SJSA1 (cell line): ENCODE data around the gene SLAMF9. TPM values are rescaled to one million over a fixed set of nuclear protein-coding genes. Genes with fewer than 3 reads are reported as not detected.

Experiments used
- DNase-seq, 2 experiments: peaks; one replicate each; pipeline ENCODE4 v3.0.0-alpha.2; 2015 to 2020; ENCODE audit warnings: low spot score in 2 of 2, low read depth in 1 of 2
- H3K27ac ChIP-seq: fragments of 250-450 bp; sonication (Bioruptor Pico); 2 replicates; pipeline ENCODE4 v1.5.1; 2020; ENCODE audit warnings: mild to moderate bottlenecking, moderate library complexity
- H3K27me3 ChIP-seq: fragments of 250-450 bp; sonication (Bioruptor Pico); replicated peaks from 2 replicates; pipeline ENCODE4 v1.5.1; 2020; ENCODE audit warnings: mild to moderate bottlenecking, moderate library complexity
- H3K36me3 ChIP-seq: fragments of 250-450 bp; sonication (Bioruptor Pico); 2 replicates; pipeline ENCODE4 v1.5.1; 2020; ENCODE audit warnings: mild to moderate bottlenecking
- H3K4me1 ChIP-seq: fragments of 250-450 bp; sonication (Bioruptor Pico); replicated peaks from 2 replicates; pipeline ENCODE4 v1.6.1; 2021; ENCODE audit warnings: mild to moderate bottlenecking
- H3K4me3 ChIP-seq: fragments of 250-450 bp; sonication (Bioruptor Pico); 2 replicates; pipeline ENCODE4 v1.5.1; 2020; ENCODE audit warnings: mild to moderate bottlenecking
- H3K9me3 ChIP-seq: fragments of 250-450 bp; sonication (Bioruptor Pico); replicated peaks from 2 replicates; pipeline ENCODE4 v1.5.1; 2020; ENCODE audit warnings: mild to moderate bottlenecking
- total RNA-seq: library from RNA; depleted of rRNA; stranded (reverse); fragments of >200 nt; shearing (Covaris generic); gene quantifications from 2 replicates; pipeline ENCODE4 v1.2.3, GENCODE V29; 2014

The SLAMF9 gene
- total RNA-seq, 1 experiment from 2014 or later: not detected

DNA sequence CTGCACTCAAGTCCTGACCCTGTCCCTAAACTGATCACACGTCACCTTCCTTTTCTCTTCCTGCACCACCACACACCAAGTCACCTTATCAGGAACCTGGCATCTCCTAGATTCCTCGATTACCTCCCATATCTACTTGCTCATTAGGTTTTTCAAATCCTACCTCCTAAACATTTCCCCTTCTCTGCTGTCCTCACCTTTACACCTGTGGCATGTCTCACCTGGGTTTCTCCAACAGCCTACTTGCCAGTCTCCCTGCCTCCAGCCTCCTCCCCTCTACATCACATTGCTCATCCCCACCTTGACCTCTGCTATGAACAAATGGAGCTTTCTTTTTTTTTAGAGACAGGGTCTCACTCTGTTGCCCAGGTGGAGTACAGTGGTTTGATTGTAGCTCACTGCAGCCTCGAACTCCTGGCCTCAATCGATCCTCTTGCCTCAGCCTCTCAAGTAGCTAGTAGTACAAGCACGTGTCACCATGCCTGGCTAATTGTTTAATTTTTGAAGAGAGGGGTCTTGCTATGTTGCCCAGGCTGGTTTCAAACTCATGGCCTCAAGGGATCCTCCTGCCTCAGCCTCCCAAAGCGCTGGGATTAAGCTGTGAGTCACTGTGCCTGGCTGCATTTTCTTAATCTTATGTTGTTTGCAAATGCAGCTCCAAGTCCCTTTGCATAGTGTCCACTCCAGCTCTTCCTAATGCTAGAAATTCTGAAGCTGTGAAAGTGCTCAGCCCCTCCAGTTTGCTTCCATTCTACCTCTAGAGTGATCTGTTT lies 14.9 kb downstream of the SLAMF9 start:
- DNase-seq: no peak
- Histone ChIP-seq H3K4me3 (no peak overlapping the region), H3K4me1 (no peaks in the 10 kb centered on the region), H3K27ac (no peak overlapping the region), H3K9me3 (no peaks in the 10 kb centered on the region), H3K27me3 (peaks cover 36% of the 10 kb centered on the region), H3K36me3 (no peaks in the 10 kb centered on the region)

DNA sequence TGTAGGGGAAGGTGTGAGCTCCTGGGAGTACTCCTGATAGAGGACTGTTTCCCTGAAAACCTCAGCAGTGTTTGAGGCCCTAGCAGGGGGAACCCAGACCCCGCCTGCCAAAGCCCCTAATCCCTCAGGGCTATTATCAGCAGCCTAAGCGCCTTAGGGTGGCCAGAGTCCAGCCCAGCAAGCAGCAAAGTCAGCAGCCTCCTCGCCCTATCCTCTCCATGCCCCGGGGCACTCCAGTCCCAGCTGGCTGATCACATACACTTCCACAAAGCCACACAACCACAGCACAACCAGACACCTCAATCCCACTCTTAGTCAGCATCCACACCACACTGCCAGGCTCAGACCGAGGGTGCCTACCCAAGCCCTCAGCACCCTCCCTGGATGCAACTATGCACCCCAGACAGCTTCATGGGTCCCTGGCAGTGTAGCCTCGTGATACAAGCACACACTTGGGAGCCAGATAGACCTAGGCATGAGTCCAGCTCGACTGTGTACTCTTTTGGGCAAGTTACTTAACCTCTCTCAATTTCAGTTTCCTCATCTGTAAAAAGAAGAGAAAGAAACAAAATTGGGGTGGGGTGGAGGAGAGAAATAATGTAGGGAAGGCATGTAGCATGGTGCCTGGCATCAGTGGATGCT lies 15.7 kb downstream of the SLAMF9 start:
- H3K27ac ChIP-seq: no peak overlapping the region
- no peaks in the 10 kb centered on the region for H3K4me1 ChIP-seq
- H3K36me3 ChIP-seq: no peaks in the 10 kb centered on the region
- H3K4me3 ChIP-seq: no peak overlapping the region
- no peaks in the 10 kb centered on the region for H3K9me3 ChIP-seq
- H3K27me3 ChIP-seq: peaks cover 32% of the 10 kb centered on the region
- no peak for DNase-seq

- no peak overlapping the region for H3K27ac ChIP-seq
- H3K36me3 ChIP-seq: no peaks in the 10 kb centered on the region
- peaks cover 31% of the 10 kb centered on the region for H3K27me3 ChIP-seq
- H3K4me3 ChIP-seq: no peak overlapping the region
- H3K9me3 ChIP-seq: no peaks in the 10 kb centered on the region
- no peak for DNase-seq
- H3K4me1 ChIP-seq: no peaks in the 10 kb centered on the region
Measured at GRCh38 chr1:159937054-159937750, 16.8 kb downstream of the SLAMF9 start.

GRCh38 chr1:159936273-159936904 lies 17.6 kb downstream of the SLAMF9 start:
- Histone ChIP-seq H3K27me3 (peaks cover 23% of the 10 kb centered on the region; the same call in 1 of the 2 replicates), H3K9me3 (no peaks in the 10 kb centered on the region), H3K4me1 (no peaks in the 10 kb centered on the region), H3K27ac (no peak overlapping the region), H3K36me3 (no peaks in the 10 kb centered on the region), H3K4me3 (no peak overlapping the region)
- DNase-seq: peak; percentile 64 to 66

DNA sequence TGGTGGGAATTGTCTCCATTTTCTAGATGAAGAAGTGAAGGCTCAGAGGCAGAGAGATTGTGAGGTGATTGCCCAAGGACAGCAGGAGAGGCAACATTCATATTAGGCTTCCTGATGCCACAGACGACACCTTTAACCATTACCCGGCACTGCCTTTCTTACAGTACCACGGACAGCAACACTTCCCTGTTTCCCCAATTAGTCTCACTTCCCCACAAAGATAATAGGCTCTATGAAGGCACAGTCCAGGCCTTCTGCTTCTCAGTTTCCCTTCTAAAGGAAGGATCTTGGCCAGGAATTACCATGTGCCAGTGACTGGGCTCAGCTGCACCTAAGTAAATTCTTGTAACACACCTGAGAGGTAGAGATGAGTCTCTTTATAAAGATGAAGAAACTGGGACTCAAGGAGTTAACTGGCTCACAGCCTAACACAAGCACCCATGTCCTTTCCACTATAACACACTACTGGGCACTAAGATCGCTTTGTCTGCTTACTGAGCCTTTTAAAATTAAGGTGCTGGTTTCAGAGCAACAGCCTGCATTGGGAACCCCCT lies 18.2 kb downstream of the SLAMF9 start:
- 0 out of 2 replicates have a peak, but pooled peaks cover 19% of the 10 kb centered on the region for H3K27me3 ChIP-seq
- H3K9me3 ChIP-seq: no peaks in the 10 kb centered on the region
- H3K4me3 ChIP-seq: no peak overlapping the region
- no peaks in the 10 kb centered on the region for H3K36me3 ChIP-seq
- no peak overlapping the region for H3K27ac ChIP-seq
- no peaks in the 10 kb centered on the region for H3K4me1 ChIP-seq
- DNase-seq: no peak

GRCh38 chr1:159935305-159935704 lies 18.7 kb downstream of the SLAMF9 start:
- Histone ChIP-seq H3K4me3 (no peak overlapping the region), H3K27me3 (0 out of 2 replicates have a peak, but pooled peaks cover 19% of the 10 kb centered on the region), H3K9me3 (no peaks in the 10 kb centered on the region), H3K4me1 (no peaks in the 10 kb centered on the region), H3K36me3 (no peaks in the 10 kb centered on the region), H3K27ac (no peak overlapping the region)
- no peak for DNase-seq

GRCh38 chr1:159934136-159935039 lies 19.6 kb downstream of the SLAMF9 start:
- no peak for DNase-seq
- no peaks in the 10 kb centered on the region for H3K9me3 ChIP-seq
- no peaks in the 10 kb centered on the region for H3K36me3 ChIP-seq
- no peaks in the 10 kb centered on the region for H3K4me1 ChIP-seq
- no peak overlapping the region for H3K27ac ChIP-seq
- H3K4me3 ChIP-seq: no peak overlapping the region
- 0 out of 2 replicates have a peak, but pooled peaks cover 11% of the 10 kb centered on the region for H3K27me3 ChIP-seq

GRCh38 chr1:159933347-159933746 lies 20.7 kb downstream of the SLAMF9 start:
- H3K4me3 ChIP-seq: no peak overlapping the region
- H3K27ac ChIP-seq: no peak overlapping the region
- H3K4me1 ChIP-seq: no peaks in the 10 kb centered on the region
- no peak for DNase-seq
- 0 out of 2 replicates have a peak, but pooled peaks cover 5% of the 10 kb centered on the region for H3K27me3 ChIP-seq
- no peaks in the 10 kb centered on the region for H3K9me3 ChIP-seq
- H3K36me3 ChIP-seq: no peaks in the 10 kb centered on the region

DNA sequence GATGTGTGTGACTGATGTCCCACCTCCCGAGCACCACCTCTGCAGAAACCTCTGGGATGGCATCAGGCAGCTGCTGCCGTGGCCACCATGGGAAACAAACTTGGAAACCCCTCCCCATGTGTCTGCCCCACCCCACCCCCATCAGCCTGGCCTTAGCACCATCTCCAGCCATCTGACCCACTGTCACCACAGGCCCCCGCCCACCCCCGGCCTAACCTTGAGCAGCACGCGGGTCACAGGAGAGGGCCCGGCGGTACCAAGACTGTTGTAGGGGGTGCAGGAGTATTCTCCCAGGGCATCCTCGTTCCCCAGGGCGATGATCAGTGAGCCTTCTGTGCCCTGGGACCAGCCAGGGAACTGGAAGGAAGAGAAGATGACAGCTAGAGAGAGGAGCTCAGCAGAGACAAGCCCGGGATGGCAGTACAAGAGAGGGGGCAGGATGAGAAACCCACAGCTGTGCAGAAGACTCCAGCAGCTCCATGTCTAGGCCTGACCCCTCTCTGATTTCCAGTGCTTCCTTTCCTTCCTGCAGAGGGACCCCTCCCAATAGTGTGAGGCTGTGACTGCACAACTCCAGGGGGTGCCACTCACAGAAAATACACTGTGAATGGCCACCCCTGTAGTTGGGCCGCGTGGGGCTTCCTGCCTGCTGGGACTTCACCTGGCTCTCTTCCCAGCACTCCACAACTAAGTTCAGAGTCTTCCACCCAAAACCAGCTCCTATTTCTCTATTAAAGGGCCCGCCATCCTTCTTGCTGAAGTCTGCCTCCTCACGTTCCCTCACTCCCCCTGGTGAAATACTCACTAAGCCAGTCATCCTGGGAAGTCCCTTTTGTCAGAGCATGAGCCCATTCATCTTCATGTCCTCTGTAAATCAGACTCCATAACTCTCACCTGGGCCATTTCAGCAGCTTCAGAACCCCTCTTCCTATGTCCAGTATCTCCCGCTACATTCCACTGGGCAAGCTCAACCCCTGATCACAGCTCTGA lies 21.4 kb downstream of the SLAMF9 start:
- no peak for DNase-seq
- Histone ChIP-seq H3K27me3 (0 out of 2 replicates have a peak, but pooled peaks cover 5% of the 10 kb centered on the region), H3K9me3 (no peaks in the 10 kb centered on the region), H3K4me1 (no peaks in the 10 kb centered on the region), H3K4me3 (no peak overlapping the region), H3K27ac (no peak overlapping the region), H3K36me3 (no peaks in the 10 kb centered on the region)

- H3K9me3 ChIP-seq: no peaks in the 10 kb centered on the region
- H3K4me3 ChIP-seq: no peak overlapping the region
- no peak overlapping the region for H3K27ac ChIP-seq
- no peaks in the 10 kb centered on the region for H3K36me3 ChIP-seq
- no peaks in the 10 kb centered on the region for H3K4me1 ChIP-seq
- DNase-seq: no peak
- 0 out of 2 replicates have a peak, but pooled peaks cover 5% of the 10 kb centered on the region for H3K27me3 ChIP-seq
Measured at GRCh38 chr1:159931795-159932173, 22.3 kb downstream of the SLAMF9 start.

GRCh38 chr1:159931101-159931794 lies 22.8 kb downstream of the SLAMF9 start:
- Histone ChIP-seq H3K36me3 (no peaks in the 10 kb centered on the region), H3K4me1 (peaks cover 1% of the 10 kb centered on the region; the same call in 1 of the 2 replicates), H3K27ac (no peak overlapping the region), H3K9me3 (no peaks in the 10 kb centered on the region), H3K27me3 (0 out of 2 replicates have a peak, but pooled peaks cover 5% of the 10 kb centered on the region), H3K4me3 (no peak overlapping the region)
- no peak for DNase-seq
